Loucy (cell line): Measurements from ENCODE around the gene UGGT2.

Experiments used
- H2AFZ ChIP-seq: fragments of 200-600 bp; sonication (generic); 2 replicates; pipeline ENCODE4 v1.6.0; 2016; ENCODE audit warnings: antibody characterized with exemption, mild to moderate bottlenecking, low read length, moderate library complexity
- H3F3A ChIP-seq: fragments of 200-600 bp; 2 replicates; pipeline ENCODE4 v1.6.0; 2016; ENCODE audit warnings: antibody characterized with exemption, low read depth, mild to moderate bottlenecking
- H3K27me3 ChIP-seq: fragments of 200-600 bp; sonication (generic); 2 replicates; pipeline ENCODE4 v1.6.1; 2014; ENCODE audit warnings: low read length, mild to moderate bottlenecking; ENCODE audit not compliant: insufficient read depth, poor library complexity, severe bottlenecking
- H3K36me3 ChIP-seq: fragments of 200-600 bp; sonication (generic); 2 replicates; pipeline ENCODE4 v1.6.1; 2016; ENCODE audit warnings: low read length; ENCODE audit not compliant: insufficient read depth
- H3K4me1 ChIP-seq: fragments of 200-600 bp; sonication (generic); 2 replicates; pipeline ENCODE4 v1.5.1; 2014; ENCODE audit warnings: low read length, mild to moderate bottlenecking; ENCODE audit not compliant: insufficient read depth, poor library complexity, severe bottlenecking
- H3K4me2 ChIP-seq: fragments of 200-600 bp; sonication (generic); 2 replicates; pipeline ENCODE4 v1.6.0; 2014; ENCODE audit warnings: antibody characterized with exemption, low read length, low read depth, mild to moderate bottlenecking; ENCODE audit not compliant: poor library complexity, severe bottlenecking
- H3K4me3 ChIP-seq: fragments of 200-600 bp; sonication (generic); 2 replicates; pipeline ENCODE4 v1.5.1; 2014; ENCODE audit warnings: low read length, mild to moderate bottlenecking, mixed read lengths; ENCODE audit not compliant: poor library complexity, severe bottlenecking
- H3K79me2 ChIP-seq: fragments of 200-600 bp; sonication (generic); 2 replicates; pipeline ENCODE4 v1.6.1; 2014; ENCODE audit warnings: low read length; ENCODE audit not compliant: insufficient read depth
- H3K9ac ChIP-seq: fragments of 200-600 bp; sonication (generic); 2 replicates; pipeline ENCODE4 v1.6.0; 2014; ENCODE audit warnings: mild to moderate bottlenecking, low read depth, low read length, moderate library complexity; ENCODE audit not compliant: poor library complexity, severe bottlenecking
- H3K9me2 ChIP-seq: fragments of 200-600 bp; sonication (generic); replicated peaks from 2 replicates; pipeline ENCODE4 v1.6.1; 2016; ENCODE audit warnings: low read depth, low read length, mixed read lengths
- H3K9me3 ChIP-seq: fragments of 200-600 bp; sonication (generic); 2 replicates; pipeline ENCODE4 v1.6.1; 2014; ENCODE audit warnings: mild to moderate bottlenecking, antibody characterized with exemption, low read length, low read depth; ENCODE audit not compliant: insufficient read depth
- H4K20me1 ChIP-seq: fragments of 200-600 bp; sonication (generic); 2 replicates; pipeline ENCODE4 v1.6.0; 2014; ENCODE audit warnings: antibody characterized with exemption, low read length, mild to moderate bottlenecking; ENCODE audit not compliant: insufficient read depth, poor library complexity, severe bottlenecking
- EZH2phosphoT487 ChIP-seq: fragments of 200-600 bp; IDR thresholded peaks from 2 replicates; pipeline ENCODE4 v1.6.1; 2018; ENCODE audit warnings: antibody characterized with exemption, mild to moderate bottlenecking, moderate library complexity, borderline replicate concordance
- TF ChIP-seq, protein P1 (sequence below): fragments of 200-600 bp; sonication (generic); conservative IDR thresholded peaks from 2 replicates; pipeline ENCODE4 v1.5.1; 2014; ENCODE audit warnings: mild to moderate bottlenecking, antibody characterized with exemption, low read length

Gene UGGT2

GRCh38 chr13:95841894-95842293 lies 211.3 kb downstream of the UGGT2 start:
- no peak for TF ChIP-seq EZH2phosphoT487
- TF ChIP-seq, protein P1, sequence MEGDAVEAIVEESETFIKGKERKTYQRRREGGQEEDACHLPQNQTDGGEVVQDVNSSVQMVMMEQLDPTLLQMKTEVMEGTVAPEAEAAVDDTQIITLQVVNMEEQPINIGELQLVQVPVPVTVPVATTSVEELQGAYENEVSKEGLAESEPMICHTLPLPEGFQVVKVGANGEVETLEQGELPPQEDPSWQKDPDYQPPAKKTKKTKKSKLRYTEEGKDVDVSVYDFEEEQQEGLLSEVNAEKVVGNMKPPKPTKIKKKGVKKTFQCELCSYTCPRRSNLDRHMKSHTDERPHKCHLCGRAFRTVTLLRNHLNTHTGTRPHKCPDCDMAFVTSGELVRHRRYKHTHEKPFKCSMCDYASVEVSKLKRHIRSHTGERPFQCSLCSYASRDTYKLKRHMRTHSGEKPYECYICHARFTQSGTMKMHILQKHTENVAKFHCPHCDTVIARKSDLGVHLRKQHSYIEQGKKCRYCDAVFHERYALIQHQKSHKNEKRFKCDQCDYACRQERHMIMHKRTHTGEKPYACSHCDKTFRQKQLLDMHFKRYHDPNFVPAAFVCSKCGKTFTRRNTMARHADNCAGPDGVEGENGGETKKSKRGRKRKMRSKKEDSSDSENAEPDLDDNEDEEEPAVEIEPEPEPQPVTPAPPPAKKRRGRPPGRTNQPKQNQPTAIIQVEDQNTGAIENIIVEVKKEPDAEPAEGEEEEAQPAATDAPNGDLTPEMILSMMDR: no peak
- H3K36me3 ChIP-seq: no peaks in the 10 kb centered on the region
- no peaks in the 10 kb centered on the region for H4K20me1 ChIP-seq
- no peaks in the 10 kb centered on the region for H3K4me1 ChIP-seq
- no peaks in the 10 kb centered on the region for H3K79me2 ChIP-seq
- H3K9ac ChIP-seq: no peak overlapping the region
- H2AFZ ChIP-seq: no peak overlapping the region
- H3K27me3 ChIP-seq: no peaks in the 10 kb centered on the region
- no peak overlapping the region for H3K4me2 ChIP-seq
- no peak overlapping the region for H3K4me3 ChIP-seq
- H3K9me3 ChIP-seq: no peaks in the 10 kb centered on the region
- H3F3A ChIP-seq: no peaks in the 10 kb centered on the region
- no peaks in the 10 kb centered on the region for H3K9me2 ChIP-seq

DNA sequence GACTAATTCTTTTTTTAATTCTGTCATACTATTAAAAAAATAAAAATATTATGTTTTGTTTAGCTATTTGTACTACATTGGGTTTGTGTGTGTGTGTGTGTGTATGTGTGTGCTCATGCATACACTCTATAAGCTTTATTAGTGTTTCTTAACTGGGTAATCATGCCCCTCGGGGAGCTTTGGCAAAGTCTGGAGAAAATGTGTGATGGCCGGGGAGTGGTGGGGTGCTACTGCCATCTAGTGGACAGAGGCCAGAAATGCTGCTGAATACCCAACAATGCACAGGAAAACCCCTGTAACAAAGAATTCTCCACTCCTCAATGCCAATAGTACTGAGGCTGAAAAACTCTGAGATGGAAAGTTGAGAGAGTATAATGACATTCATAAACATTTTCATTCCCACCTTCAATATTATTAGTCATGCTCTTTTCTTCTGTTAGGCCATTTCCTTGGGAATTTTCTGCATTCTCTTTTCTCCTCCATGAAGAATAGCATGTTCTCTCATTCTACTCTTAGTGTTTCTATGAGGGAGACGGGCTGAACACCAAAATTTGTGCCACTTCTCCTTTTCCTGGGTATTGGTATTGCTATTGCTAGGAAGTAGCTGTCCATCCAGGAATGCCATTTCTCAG lies 219.0 kb downstream of the UGGT2 start:
- Histone ChIP-seq H3K9me3 (no peaks in the 10 kb centered on the region), H3K4me1 (no peaks in the 10 kb centered on the region), H3K36me3 (no peaks in the 10 kb centered on the region), H3K4me2 (no peak overlapping the region), H3K27me3 (no peaks in the 10 kb centered on the region), H3K9ac (no peak overlapping the region), H3K4me3 (no peak overlapping the region), H2AFZ (no peak overlapping the region), H3K9me2 (no peaks in the 10 kb centered on the region), H3F3A (no peaks in the 10 kb centered on the region), H4K20me1 (no peaks in the 10 kb centered on the region), H3K79me2 (no peaks in the 10 kb centered on the region)
- no peak for TF ChIP-seq EZH2phosphoT487
- TF ChIP-seq, protein P1: peak; percentile 93

GRCh38 chr13:95833719-95834118 lies 219.5 kb downstream of the UGGT2 start:
- H3K36me3 ChIP-seq: no peaks in the 10 kb centered on the region
- no peaks in the 10 kb centered on the region for H4K20me1 ChIP-seq
- H3K4me1 ChIP-seq: no peaks in the 10 kb centered on the region
- no peaks in the 10 kb centered on the region for H3K9me2 ChIP-seq
- no peaks in the 10 kb centered on the region for H3F3A ChIP-seq
- no peak overlapping the region for H3K9ac ChIP-seq
- no peak overlapping the region for H3K4me3 ChIP-seq
- H3K27me3 ChIP-seq: no peaks in the 10 kb centered on the region
- TF ChIP-seq, protein P1: no peak
- no peak for TF ChIP-seq EZH2phosphoT487
- no peak overlapping the region for H3K4me2 ChIP-seq
- no peak overlapping the region for H2AFZ ChIP-seq
- no peaks in the 10 kb centered on the region for H3K9me3 ChIP-seq
- H3K79me2 ChIP-seq: no peaks in the 10 kb centered on the region
